ENCODE results near the gene FCHSD1. TPM values are rescaled to one million over a fixed set of nuclear protein-coding genes. Genes with fewer than 3 reads are reported as not detected.

The FCHSD1 gene
- total and polyA plus RNA-seq, 10 of the 15 experiments (the other 5 are each of a cell fraction or from before 2014, with no cell fraction given) = 0.97 to 22.8 (median 10.7) TPM

- DNase-seq (ENCODE audit: low read depth, low spot score) = no peak
- H3K79me2 ChIP-seq (ENCODE audit: control insufficient read depth, insufficient read depth, low read length) = no peaks in the 10 kb centered on the region
- no peaks in the 10 kb centered on the region for H4K20me1 ChIP-seq (ENCODE audit: control insufficient read depth, insufficient read depth)
- no peak overlapping the region for H3K27ac ChIP-seq (ENCODE audit: control insufficient read depth, insufficient read depth)
- ChIA-PET POLR2A (interaction anchor here (0.6 kb wide), 1 partner anchor 93 kb away, joined by 3 read pairs; no protein-coding TSS in a partner anchor), RAD21 (ENCODE audit: unreplicated experiment) (no interaction called here), SMC1A (ENCODE audit: uncharacterized antibody, unreplicated experiment) (no interaction called here), CTCF (interaction anchor here (1.3 kb wide), 1 partner anchor 458 kb away, joined by 3 read pairs; no protein-coding TSS in a partner anchor)
- no peak overlapping the region for H3K4me2 ChIP-seq (ENCODE audit: control insufficient read depth, insufficient read depth)
- in situ Hi-C loops (cut with MboI) (no loop called here), intact Hi-C loops (cut with micrococcal nuclease; ENCODE audit: unreplicated experiment) (no loop called here)
- WGBS (ENCODE audit: insufficient coverage, insufficient replicate concordance, low lambda C conversion rate, missing lambda C conversion rate) = 100% methylated on average over 1 of the region's 1 CpG
- no peak for ATAC-seq
- H3K4me3 ChIP-seq = no peak overlapping the region
- no peak for FAIRE-seq
- peaks cover 2 to 12% of the 10 kb centered on the region in 2 experiments for H3K27me3 ChIP-seq (replicated peaks in 1 of 2; ENCODE audit: control insufficient read depth in 2 of 2, insufficient read depth in 2 of 2, low read length in 1 of 2)
- H3K36me3 ChIP-seq (ENCODE audit: control insufficient read depth in 2 of 2, insufficient read depth in 2 of 2, low read length in 1 of 2) = no peaks in the 10 kb centered on the region
- no peaks in the 10 kb centered on the region for H3K9me3 ChIP-seq (replicated peaks; ENCODE audit: control insufficient read depth, insufficient read depth, low read length)
- no peaks in the 10 kb centered on the region for H3K4me1 ChIP-seq (ENCODE audit: control insufficient read depth, insufficient read depth, low read length)
- no peak overlapping the region for H3K9ac ChIP-seq (ENCODE audit: control insufficient read depth, insufficient read depth, low read length)
- BruUV-seq (replicated peaks) = no TSS peak
- no peak overlapping the region for H2AFZ ChIP-seq (ENCODE audit: control insufficient read depth, low read depth, low read length)
- TF ChIP-seq, protein P1, sequence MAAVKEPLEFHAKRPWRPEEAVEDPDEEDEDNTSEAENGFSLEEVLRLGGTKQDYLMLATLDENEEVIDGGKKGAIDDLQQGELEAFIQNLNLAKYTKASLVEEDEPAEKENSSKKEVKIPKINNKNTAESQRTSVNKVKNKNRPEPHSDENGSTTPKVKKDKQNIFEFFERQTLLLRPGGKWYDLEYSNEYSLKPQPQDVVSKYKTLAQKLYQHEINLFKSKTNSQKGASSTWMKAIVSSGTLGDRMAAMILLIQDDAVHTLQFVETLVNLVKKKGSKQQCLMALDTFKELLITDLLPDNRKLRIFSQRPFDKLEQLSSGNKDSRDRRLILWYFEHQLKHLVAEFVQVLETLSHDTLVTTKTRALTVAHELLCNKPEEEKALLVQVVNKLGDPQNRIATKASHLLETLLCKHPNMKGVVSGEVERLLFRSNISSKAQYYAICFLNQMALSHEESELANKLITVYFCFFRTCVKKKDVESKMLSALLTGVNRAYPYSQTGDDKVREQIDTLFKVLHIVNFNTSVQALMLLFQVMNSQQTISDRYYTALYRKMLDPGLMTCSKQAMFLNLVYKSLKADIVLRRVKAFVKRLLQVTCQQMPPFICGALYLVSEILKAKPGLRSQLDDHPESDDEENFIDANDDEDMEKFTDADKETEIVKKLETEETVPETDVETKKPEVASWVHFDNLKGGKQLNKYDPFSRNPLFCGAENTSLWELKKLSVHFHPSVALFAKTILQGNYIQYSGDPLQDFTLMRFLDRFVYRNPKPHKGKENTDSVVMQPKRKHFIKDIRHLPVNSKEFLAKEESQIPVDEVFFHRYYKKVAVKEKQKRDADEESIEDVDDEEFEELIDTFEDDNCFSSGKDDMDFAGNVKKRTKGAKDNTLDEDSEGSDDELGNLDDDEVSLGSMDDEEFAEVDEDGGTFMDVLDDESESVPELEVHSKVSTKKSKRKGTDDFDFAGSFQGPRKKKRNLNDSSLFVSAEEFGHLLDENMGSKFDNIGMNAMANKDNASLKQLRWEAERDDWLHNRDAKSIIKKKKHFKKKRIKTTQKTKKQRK (IDR thresholded peaks at IDR 0.05; ENCODE audit: low read depth, low read length) = no peak
- TF ChIP-seq POLR2AphosphoS5 (IDR thresholded peaks at IDR 0.05; ENCODE audit: low read length) (no peak), NR2C2 (IDR thresholded peaks at IDR 0.05; ENCODE audit: borderline replicate concordance, control insufficient read depth, insufficient read length, low read depth) (no peak), TCF12 (IDR thresholded peaks at IDR 0.05; ENCODE audit: low read depth, low read length) (no peak), CBX5 (IDR thresholded peaks at IDR 0.05; ENCODE audit: low read depth) (no peak), HCFC1 (IDR thresholded peaks at IDR 0.05; ENCODE audit: low read length) (no peak), ZNF384 (IDR thresholded peaks at IDR 0.05; ENCODE audit: borderline replicate concordance, low read depth, low read length) (no peak), STAT3 (IDR thresholded peaks at IDR 0.05; ENCODE audit: low read depth, low read length) (no peak)
- TF ChIP-seq, protein P2, sequence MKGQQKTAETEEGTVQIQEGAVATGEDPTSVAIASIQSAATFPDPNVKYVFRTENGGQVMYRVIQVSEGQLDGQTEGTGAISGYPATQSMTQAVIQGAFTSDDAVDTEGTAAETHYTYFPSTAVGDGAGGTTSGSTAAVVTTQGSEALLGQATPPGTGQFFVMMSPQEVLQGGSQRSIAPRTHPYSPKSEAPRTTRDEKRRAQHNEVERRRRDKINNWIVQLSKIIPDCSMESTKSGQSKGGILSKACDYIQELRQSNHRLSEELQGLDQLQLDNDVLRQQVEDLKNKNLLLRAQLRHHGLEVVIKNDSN (IDR thresholded peaks at IDR 0.05; ENCODE audit: borderline replicate concordance, extremely low read length, insufficient read depth, low read depth, low read length) = no peak
Observed at GRCh38 chr5:141685591-141685990, 34.4 kb upstream of the FCHSD1 start.
